HUES6 (cell line): ENCODE results near the gene SBSN.
A peak's percentile ranks its signal among the peaks of the same experiment; 100 is the strongest.

Experiments
- H3K27ac ChIP-seq: 2 replicates; pipeline ENCODE4 v1.7.0; 2013; ENCODE audit warnings: low read depth, mild to moderate bottlenecking, low read length, inconsistent platforms
- H3K27me3 ChIP-seq: 2 replicates; pipeline ENCODE4 v1.6.1; 2013; ENCODE audit warnings: low read length; ENCODE audit not compliant: control insufficient read depth, insufficient read depth
- H3K36me3 ChIP-seq: 2 replicates; pipeline ENCODE4 v1.6.1; 2013; ENCODE audit warnings: low read length; ENCODE audit not compliant: control insufficient read depth, insufficient read depth
- H3K4me1 ChIP-seq: 2 replicates; pipeline ENCODE4 v1.6.1; 2013; ENCODE audit warnings: low read length; ENCODE audit not compliant: control insufficient read depth, insufficient read depth
- H3K4me3 ChIP-seq: 2 replicates; pipeline ENCODE4 v1.5.1; 2013; ENCODE audit warnings: low read depth, low read length
- H3K9ac ChIP-seq: one replicate; pipeline ENCODE4 v1.6.1; 2013; ENCODE audit warnings: mild to moderate bottlenecking, low read length
- H3K9me3 ChIP-seq: 2 replicates; pipeline ENCODE4 v1.6.1; 2013; ENCODE audit warnings: low read depth, low read length; ENCODE audit not compliant: control insufficient read depth, insufficient read depth

The SBSN gene

DNA sequence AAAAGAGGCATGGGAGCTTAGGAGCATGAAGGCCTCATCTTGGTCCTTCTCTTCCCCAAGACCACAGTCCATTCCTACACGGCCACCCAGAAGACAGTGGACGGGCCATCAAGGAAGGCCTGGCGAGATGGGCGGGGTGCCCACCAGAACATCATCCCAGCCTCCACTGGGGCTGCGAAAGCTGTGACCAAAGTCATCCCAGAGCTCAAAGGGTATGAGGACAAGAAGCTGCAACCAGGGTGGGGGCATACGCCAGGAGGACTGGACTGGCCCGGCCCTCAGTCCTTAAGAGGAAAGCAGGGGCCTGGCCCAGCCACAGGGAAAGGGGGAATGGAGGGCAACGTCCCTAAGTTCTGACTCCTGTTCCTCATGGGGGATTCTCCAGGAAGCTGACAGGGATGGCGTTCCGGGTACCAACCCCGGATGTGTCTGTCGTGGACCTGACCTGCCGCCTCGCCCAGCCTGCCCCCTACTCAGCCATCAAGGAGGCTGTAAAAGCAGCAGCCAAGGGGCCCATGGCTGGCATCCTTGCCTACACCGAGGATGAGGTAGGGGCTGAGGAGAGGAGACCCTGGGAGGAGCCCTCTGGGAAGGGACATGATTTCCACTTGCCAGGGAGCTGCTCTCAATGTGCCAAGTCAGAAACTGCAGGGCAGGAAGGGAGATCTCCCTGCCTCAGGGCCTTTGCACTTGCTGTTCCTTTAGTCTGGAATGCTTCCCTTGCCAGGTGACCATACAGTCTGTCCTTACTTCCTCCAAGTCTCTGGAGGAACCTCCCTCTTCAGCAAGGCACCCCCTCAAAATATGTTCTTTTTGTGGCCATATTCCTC, 15.4 kb upstream of the SBSN start:
- Histone ChIP-seq H3K27me3 (no peaks in the 10 kb centered on the region), H3K27ac (no peak overlapping the region), H3K4me1 (peaks cover 12% of the 10 kb centered on the region), H3K4me3 (0 out of 2 replicates have a peak overlapping the region, but pooled peaks have one; percentile 89), H3K9me3 (no peaks in the 10 kb centered on the region), H3K9ac (no peak overlapping the region), H3K36me3 (peaks cover 33% of the 10 kb centered on the region)

DNA sequence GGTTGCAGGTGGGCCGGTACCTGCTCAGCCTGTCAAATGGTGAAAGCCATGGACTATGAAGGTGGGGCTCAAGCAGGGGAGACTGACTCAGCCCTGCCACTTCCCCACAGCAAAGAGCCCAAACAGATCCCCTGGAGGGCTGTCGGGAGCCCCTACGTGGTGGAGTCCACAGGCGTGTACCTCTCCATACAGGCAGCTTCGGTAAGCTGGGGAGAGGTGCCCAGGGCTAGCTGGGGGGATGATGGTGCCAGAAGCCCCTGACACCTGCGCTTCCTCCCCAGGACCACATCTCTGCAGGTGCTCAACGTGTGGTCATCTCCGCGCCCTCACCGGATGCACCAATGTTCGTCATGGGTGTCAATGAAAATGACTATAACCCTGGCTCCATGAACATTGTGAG, 14.1 kb upstream of the SBSN start:
- H3K4me1 ChIP-seq = peaks cover 14% of the 10 kb centered on the region
- H3K9ac ChIP-seq = no peak overlapping the region
- H3K36me3 ChIP-seq = peaks cover 30% of the 10 kb centered on the region
- H3K9me3 ChIP-seq = no peaks in the 10 kb centered on the region
- no peak overlapping the region for H3K4me3 ChIP-seq
- no peak overlapping the region for H3K27ac ChIP-seq
- H3K27me3 ChIP-seq = no peaks in the 10 kb centered on the region

DNA sequence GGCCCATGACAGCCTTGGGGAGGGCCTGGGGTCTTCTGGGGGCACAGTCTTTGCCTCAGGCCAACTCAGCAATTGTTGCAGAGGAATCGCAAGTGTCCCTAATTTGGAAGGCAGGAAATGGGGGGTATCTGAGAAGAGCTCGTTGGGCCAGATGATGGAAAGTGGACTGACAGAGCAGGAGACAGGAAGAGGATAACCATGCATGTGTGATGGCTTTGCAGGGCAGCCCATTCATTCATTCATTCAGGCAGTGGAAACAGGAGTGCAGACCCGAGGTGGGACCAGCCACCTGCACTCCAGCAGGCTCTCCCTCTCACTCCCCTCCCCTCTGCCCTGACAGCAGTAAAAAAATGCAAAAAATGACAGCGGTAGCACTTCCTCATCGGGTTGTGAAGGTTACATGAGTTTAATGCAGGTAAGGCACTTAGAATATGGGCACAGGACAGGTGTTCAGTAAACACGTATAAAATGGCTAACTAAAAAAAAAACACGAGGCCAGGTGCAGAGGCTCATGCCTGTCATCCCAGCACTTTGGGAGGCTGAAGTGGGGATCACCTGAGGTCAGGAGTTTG, 12.3 kb upstream of the SBSN start:
- H3K9ac ChIP-seq = no peak overlapping the region
- no peaks in the 10 kb centered on the region for H3K27me3 ChIP-seq
- no peak overlapping the region for H3K4me3 ChIP-seq
- peaks cover 24% of the 10 kb centered on the region for H3K36me3 ChIP-seq
- H3K9me3 ChIP-seq = no peaks in the 10 kb centered on the region
- no peak overlapping the region for H3K27ac ChIP-seq
- H3K4me1 ChIP-seq = peaks cover 15% of the 10 kb centered on the region

DNA sequence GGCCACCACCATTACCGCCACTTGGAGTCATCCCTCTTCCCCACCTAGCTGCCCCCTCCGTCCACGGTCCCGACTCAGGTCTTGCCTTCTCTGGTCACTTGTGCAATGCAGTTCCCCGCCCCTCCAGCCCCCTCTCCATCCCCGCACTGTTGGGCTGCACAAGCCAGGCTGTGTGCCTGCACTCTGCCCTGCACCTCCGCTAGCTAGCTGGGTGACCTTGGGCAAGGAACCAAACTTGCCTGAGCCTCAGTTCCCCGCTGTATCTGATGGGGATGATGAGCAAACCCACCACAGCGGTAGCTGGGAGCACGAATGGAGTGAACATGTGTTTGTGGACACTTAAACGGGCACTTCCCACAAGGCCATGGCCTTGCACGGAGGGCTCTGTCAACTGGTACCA, 11.7 kb upstream of the SBSN start:
- H3K9ac ChIP-seq = no peak overlapping the region
- no peaks in the 10 kb centered on the region for H3K9me3 ChIP-seq
- peaks cover 24% of the 10 kb centered on the region for H3K36me3 ChIP-seq
- no peak overlapping the region for H3K4me3 ChIP-seq
- H3K27ac ChIP-seq = no peak overlapping the region
- H3K27me3 ChIP-seq = no peaks in the 10 kb centered on the region
- H3K4me1 ChIP-seq = peaks cover 18% of the 10 kb centered on the region

DNA sequence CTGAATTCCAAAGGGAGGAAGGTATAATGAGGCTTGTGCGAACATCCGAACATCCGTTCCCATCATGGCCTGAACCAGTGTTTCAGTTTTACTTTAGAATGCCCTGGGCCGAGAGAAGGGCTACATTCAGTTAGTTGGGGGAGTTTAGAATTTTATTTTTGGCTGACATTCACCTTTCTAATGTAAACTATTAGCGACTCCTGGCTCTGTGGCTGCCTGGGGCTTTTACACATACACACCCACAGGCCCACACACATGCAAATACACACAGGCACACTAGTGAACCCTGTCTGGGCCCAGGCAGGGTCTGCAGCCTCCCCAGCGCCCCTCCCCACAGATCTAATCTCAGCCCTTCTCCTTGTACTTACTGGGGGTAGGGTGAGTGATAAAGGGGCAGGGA, 11.2 kb upstream of the SBSN start:
- H3K4me3 ChIP-seq = no peak overlapping the region
- no peaks in the 10 kb centered on the region for H3K9me3 ChIP-seq
- H3K36me3 ChIP-seq = peaks cover 24% of the 10 kb centered on the region

DNA sequence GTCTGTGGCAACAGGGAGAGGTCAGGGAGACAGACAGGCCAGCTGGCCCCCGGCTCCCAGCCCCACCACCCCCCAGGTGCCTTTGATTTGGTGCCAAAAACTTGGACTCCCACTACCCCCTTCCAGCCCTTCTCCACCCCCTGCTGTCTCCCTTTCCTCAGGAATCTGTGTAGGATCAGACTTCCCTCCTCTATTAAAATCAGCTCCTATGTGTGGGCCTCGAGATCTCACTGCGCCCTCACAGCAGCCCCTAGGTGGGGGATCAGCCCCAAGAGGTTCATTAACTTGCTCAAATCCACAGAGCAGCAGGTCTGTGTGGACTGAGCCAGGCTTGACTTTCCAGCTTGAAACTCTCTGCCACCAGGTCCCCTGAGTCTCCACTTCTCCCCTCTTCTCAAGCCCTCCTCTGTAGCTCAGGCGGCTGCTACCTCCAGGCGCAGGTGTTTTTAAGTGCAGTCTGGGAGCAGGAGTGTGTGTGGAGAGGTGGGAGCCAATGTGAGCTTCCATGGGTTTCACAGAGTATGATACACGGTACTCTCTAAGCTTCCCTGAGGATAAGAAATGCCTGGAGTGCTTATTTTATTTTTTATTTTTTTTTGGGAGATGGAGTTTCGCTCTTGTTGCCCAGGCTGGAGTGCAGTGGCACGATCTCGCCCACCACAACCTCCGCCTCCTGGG, 6.8 kb upstream of the SBSN start:
- Histone ChIP-seq H3K9me3 (no peaks in the 10 kb centered on the region), H3K4me3 (no peak overlapping the region), H3K27ac (no peak overlapping the region), H3K9ac (no peak overlapping the region), H3K27me3 (peaks cover 9% of the 10 kb centered on the region), H3K4me1 (peaks cover 22% of the 10 kb centered on the region), H3K36me3 (peaks cover 2% of the 10 kb centered on the region; the same call in 1 of the 2 replicates)

More for the DNA sequence above, 11.2 kb upstream of the SBSN start:
- H3K9ac ChIP-seq = no peak overlapping the region
- H3K4me1 ChIP-seq = peaks cover 17% of the 10 kb centered on the region
- H3K27me3 ChIP-seq = no peaks in the 10 kb centered on the region
- H3K27ac ChIP-seq = no peak overlapping the region

DNA sequence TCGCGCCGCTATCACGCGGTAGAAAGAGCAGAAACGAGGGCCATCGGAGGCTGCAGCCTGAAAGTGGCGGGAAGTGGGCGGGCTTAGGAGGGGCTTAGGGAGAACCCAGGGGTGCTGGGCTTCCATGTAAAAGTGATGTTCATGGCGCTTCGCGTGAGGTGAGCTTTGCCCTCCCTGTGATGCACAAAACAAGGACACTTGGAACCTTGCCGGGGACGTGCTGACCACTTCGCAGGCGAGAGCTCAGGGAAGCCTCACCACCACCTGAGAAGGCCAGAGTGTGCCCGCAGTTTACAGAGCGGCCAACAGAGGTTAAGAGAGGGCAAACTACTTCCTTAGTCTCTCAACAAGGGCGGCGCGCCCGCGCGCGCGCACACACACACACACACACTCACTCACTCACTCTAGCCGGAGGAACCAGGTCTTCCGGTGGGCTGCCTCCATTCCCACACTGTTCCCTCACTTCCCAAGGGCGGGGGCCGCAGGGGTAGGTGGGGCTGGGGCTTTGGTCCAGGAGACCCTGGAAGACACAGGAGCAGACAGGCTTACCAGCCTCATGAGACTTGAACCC, 5.8 kb upstream of the SBSN start:
- H3K4me1 ChIP-seq = peaks cover 22% of the 10 kb centered on the region
- peak overlapping the region; percentile 12; the same call in 1 of the 2 replicates for H3K4me3 ChIP-seq
- no peaks in the 10 kb centered on the region for H3K36me3 ChIP-seq
- no peak overlapping the region for H3K27ac ChIP-seq
- H3K9me3 ChIP-seq = no peaks in the 10 kb centered on the region
- H3K9ac ChIP-seq = no peak overlapping the region
- peaks cover 9% of the 10 kb centered on the region for H3K27me3 ChIP-seq

DNA sequence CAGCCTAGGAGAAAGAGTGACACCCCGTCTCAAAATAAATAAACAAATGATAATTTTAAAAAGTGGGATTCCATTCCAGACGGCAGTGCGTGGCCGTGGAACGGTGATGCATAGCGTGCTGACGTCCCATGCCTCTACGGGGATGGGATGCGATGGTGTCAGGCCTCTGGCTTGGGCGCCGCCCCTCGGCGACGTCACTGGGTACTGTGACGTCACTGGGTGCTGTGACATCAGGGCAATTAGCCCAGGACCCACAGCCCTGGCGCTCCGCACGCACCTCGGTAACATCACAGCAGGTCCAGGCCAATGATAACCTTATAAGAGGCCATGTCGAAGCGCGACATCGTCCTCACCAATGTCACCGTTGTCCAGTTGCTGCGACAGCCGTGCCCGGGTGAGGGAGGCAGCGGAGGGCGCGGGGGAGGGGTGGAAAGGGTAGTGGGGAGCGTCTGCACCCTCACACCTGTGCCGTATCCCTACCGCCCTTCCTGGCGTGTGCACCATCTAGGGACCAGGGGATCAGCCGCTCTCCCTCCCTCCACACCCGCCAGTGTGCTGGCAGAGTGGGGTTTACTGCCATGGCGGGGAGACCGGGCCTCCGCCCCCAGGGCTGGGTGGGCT, 5.2 kb upstream of the SBSN start, which contains the start of gene GAPDHS:
TSS of gene GAPDHS (plus strand) at position 256 of the 621 bp plus-strand sequence. CDS start at position 328, 72 bp downstream.
- H3K36me3 ChIP-seq = no peaks in the 10 kb centered on the region
- H3K27ac ChIP-seq = no peak within 1 kb of the TSS
- H3K9ac ChIP-seq = no peak within 1 kb of the TSS
- peak within 1 kb of the TSS; percentile 12; the same call in 1 of the 2 replicates for H3K4me3 ChIP-seq
- H3K9me3 ChIP-seq = no peaks in the 10 kb centered on the region
- H3K27me3 ChIP-seq = peaks cover 9% of the 10 kb centered on the region
- peaks cover 22% of the 10 kb centered on the region for H3K4me1 ChIP-seq

DNA sequence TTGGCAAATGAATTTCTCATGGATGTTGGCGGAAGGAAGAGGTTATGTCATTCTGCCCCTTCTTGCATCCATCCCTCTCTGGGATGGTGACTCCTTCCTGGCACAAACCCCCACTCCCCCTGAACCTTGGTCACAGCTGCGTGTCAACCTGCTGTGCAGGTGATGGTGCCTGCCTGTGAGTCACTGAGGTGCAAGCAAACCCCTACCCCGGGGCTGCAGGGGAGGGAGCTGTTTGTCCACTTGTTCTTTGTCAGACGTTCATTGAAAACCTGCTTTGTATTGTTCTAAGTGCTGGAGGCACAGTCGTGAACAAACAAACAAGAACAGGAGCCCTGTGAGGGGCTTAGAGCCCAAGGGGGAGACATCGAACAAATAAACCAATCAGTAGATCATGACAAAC, 3.2 kb upstream of the SBSN start:
- H3K27ac ChIP-seq = no peak overlapping the region
- H3K4me3 ChIP-seq = no peak overlapping the region
- no peak overlapping the region for H3K9ac ChIP-seq
- H3K4me1 ChIP-seq = peaks cover 12% of the 10 kb centered on the region
- H3K36me3 ChIP-seq = no peaks in the 10 kb centered on the region
- H3K9me3 ChIP-seq = no peaks in the 10 kb centered on the region
- peaks cover 13% of the 10 kb centered on the region for H3K27me3 ChIP-seq

DNA sequence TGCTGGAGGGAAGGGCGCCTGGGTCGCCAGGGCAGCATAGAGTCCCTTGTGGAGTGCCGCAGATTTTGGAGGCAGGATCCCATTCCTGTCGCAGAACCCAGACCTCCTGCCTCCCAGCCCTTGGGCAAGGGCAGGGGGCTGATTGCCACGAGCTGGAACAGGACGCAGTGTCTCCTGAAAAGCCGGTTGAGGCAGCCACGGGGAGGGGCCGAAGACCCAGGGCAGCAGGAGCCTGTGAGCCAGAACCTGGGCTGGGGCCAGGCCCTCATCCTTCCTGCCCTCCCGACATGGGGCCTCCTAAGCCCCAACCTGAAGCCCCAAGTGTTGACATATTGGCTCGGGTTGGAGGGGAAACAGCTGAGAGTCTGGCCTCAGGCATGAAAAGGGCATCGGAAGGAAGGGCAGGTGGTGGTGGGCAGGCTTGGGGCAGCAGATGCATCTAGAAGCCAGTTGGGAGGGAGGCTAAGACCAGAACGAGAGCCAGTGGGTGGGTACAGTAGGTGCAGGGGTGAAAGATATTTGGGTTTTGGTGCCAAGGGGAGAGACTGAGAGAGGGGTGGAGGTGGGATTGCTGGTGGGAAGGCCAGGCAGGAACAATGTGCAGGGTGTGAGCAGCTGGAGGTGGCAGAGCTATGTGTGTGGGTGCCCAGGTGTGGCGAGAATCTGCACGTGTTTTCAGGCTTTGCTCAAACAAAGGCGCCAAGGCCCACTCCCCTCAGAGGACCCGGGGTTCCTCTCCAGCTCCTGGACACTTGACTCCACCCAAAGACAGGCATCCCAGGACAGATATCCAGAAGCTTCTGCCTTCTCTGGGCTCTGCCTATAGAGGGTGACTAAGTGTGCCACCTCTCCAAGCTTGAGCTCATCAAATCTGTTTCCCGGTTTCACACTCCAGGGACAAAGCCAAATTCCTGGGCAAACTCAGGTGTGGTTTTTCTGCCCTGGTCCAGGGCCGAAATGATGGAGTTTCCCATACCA, 1.4 kb upstream of the SBSN start:
- Histone ChIP-seq H3K27me3 (peaks cover 26% of the 10 kb centered on the region), H3K27ac (no peak overlapping the region), H3K4me3 (no peak overlapping the region), H3K9me3 (no peaks in the 10 kb centered on the region), H3K36me3 (no peaks in the 10 kb centered on the region), H3K9ac (no peak overlapping the region), H3K4me1 (peaks cover 14% of the 10 kb centered on the region)
